SK-N-SH treated with all-trans-retinoic acid at 6 μM for 48 hours (cell line): Measurements from ENCODE around the gene EOMES.

Source experiments
- CREB5 ChIP-seq: fragments of 250-450 bp; sonication (Bioruptor Pico); IDR thresholded peaks from 2 replicates; pipeline ENCODE4 v1.5.1; 2020; ENCODE audit warnings: low read depth, mild to moderate bottlenecking, moderate library complexity
- PPARA ChIP-seq: fragments of 250-450 bp; sonication (Bioruptor Pico); IDR thresholded peaks from 2 replicates; pipeline ENCODE4 v1.5.0; 2020; ENCODE audit warnings: mild to moderate bottlenecking, borderline replicate concordance
- RARB ChIP-seq: fragments of 250-450 bp; sonication (Bioruptor Pico); IDR thresholded peaks from 2 replicates; pipeline ENCODE4 v1.8.0; 2021; ENCODE audit warnings: mild to moderate bottlenecking, moderate library complexity
- TCF4 ChIP-seq: fragments of 250-450 bp; sonication (Bioruptor Pico); IDR thresholded peaks from 2 replicates; pipeline ENCODE4 v1.8.0; 2021; ENCODE audit warnings: mild to moderate bottlenecking, moderate library complexity, borderline replicate concordance
- TOX ChIP-seq: fragments of 250-450 bp; sonication (Bioruptor Pico); IDR thresholded peaks from 2 replicates; pipeline ENCODE4 v1.8.0; 2021; ENCODE audit warnings: mild to moderate bottlenecking, moderate library complexity, borderline replicate concordance
- ZFP3 ChIP-seq: fragments of 250-450 bp; sonication (Bioruptor Pico); IDR thresholded peaks from 2 replicates; pipeline ENCODE4 v1.5.0; 2020; ENCODE audit warnings: mild to moderate bottlenecking, moderate library complexity

DNA sequence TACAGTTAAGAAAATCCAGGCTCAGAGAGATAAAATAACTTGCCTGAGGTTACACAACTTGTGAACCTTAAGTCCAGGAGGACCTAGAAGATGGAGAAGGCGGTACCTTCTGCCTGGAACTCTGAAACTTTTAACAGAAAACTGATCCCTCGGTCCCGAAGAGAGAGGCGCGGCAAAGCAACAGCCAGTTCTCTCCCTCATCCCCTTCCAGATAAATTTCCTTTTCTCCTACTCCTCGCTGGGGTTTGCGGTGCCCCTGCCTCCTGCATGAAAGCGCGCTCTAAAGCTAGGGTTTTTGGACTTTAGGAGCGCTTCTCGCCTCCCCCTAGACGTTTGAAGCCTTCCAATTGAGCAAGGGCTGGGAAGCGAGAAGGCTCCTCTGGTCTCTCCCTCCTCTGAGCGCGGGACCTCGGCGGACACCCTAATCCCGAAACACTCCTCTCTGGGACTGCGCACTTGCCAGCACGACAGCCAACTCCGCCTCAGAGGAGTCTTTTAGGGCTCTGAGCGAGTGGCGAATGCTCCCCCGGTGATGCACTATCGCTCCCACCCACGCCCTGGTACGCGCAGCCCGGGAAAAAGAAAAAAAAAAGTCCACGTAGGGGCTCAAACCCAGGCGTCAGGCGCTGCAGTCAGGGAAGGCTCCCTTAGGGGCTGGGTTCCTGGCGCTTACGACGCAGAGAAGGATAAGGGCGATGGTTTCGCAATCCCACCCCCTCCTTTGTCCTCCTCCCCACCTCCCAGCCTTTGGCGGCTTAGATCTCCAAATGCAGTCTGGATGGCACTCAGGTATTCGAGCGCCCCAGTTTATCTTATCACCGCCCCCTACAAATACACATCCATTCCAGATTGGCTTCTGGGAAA, 7.9 kb upstream of the EOMES start:
- no peak for TF ChIP-seq TCF4 (CRISPR knock-in tag)
- no peak for TF ChIP-seq TOX (CRISPR knock-in tag)
- no peak for TF ChIP-seq PPARA (CRISPR knock-in tag)
- TF ChIP-seq RARB (CRISPR knock-in tag) = no peak
- TF ChIP-seq CREB5 (CRISPR knock-in tag) = no peak
- no peak for TF ChIP-seq ZFP3 (CRISPR knock-in tag)
